Measurements from ENCODE around the gene APOBEC3H. TPM values are rescaled to one million over a fixed set of nuclear protein-coding genes. Genes with fewer than 3 reads are reported as not detected.

APOBEC3H gene
- total RNA-seq, 1 experiment from 2014 or later: not detected

GRCh38 chr22:39120983-39121382 is 23.9 kb downstream of the APOBEC3H start:
- intact Hi-C loops (cut with micrococcal nuclease; ENCODE audit: unreplicated experiment): no loop called here
- H3K9me3 ChIP-seq: no peaks in the 10 kb centered on the region
- CTCF ChIA-PET: interaction anchor here (1.6 kb wide), 1 partner anchor 15 kb away, joined by 6 read pairs; no protein-coding TSS in a partner anchor

DNA sequence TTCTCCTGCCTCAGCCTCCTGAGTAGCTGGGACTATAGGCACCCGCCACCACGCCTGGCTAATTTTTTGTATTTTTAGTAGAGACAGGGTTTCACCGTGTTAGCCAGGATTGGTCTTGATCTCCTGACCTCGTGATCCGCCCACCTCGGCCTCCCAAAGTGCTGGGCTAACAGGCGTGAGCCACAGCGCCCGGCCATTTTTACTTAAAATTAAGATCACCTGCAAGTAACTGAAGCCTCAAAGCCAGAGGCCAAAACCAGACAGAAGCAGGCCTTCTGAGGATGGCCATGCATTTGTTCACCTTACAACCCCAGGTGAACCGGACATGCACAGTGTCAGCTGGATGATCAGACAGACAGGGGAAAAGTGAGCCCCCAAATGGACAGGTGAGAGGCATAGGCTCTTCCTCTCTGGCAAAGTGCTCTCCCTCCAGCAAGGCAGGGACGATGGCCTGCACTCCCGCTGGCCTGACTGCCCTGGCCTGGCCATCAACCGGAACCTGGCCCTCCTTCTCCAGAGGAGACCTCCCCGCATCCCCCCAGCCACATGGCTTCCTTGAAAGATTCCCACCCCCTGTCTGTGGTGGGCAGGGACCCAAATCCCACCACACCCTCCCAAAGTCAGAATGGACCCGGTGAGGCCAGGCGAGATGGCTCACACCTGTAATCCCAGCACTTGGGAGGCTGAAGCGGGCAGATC is 25.9 kb downstream of the APOBEC3H start:
- H3K9me3 ChIP-seq: no peaks in the 10 kb centered on the region
- TF ChIP-seq, protein P1, sequence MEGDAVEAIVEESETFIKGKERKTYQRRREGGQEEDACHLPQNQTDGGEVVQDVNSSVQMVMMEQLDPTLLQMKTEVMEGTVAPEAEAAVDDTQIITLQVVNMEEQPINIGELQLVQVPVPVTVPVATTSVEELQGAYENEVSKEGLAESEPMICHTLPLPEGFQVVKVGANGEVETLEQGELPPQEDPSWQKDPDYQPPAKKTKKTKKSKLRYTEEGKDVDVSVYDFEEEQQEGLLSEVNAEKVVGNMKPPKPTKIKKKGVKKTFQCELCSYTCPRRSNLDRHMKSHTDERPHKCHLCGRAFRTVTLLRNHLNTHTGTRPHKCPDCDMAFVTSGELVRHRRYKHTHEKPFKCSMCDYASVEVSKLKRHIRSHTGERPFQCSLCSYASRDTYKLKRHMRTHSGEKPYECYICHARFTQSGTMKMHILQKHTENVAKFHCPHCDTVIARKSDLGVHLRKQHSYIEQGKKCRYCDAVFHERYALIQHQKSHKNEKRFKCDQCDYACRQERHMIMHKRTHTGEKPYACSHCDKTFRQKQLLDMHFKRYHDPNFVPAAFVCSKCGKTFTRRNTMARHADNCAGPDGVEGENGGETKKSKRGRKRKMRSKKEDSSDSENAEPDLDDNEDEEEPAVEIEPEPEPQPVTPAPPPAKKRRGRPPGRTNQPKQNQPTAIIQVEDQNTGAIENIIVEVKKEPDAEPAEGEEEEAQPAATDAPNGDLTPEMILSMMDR (IDR thresholded peaks at IDR 0.05; ENCODE audit: insufficient read depth in 1 of 2, low read depth in 1 of 2, low read length in 1 of 2, severe bottlenecking in 1 of 2, unreplicated experiment in 1 of 2): no peak
- CTCF ChIA-PET: interaction anchor here (0.8 to 1.5 kb wide), 2 partner anchors 254 to 354 kb away, joined by 4 to 5 read pairs; no protein-coding TSS in a partner anchor
- intact Hi-C loops (cut with micrococcal nuclease; ENCODE audit: unreplicated experiment): loop anchor here (1.0 kb wide), 1 partner anchor 116 kb away; no protein-coding TSS in a partner anchor
- no peaks in the 10 kb centered on the region for H3K4me1 ChIP-seq
- POLR2A ChIA-PET: no interaction called here
- no peak overlapping the region for H3K27ac Mint-ChIP-seq (ENCODE audit: unreplicated experiment)
- H3K36me3 ChIP-seq (ENCODE audit: control insufficient read depth, insufficient read depth, low read length): no peaks in the 10 kb centered on the region
- DNase-seq: no peak
- no TSS peak for BruUV-seq (replicated peaks)
- H3K9me3 Mint-ChIP-seq (ENCODE audit: unreplicated experiment): no peaks in the 10 kb centered on the region
- H3K4me1 Mint-ChIP-seq (ENCODE audit: low read depth, unreplicated experiment): peaks cover 2% of the 10 kb centered on the region
- no peaks in the 10 kb centered on the region for H3K36me3 Mint-ChIP-seq (ENCODE audit: insufficient read depth, unreplicated experiment)
- H3K27me3 Mint-ChIP-seq (ENCODE audit: insufficient read depth, unreplicated experiment): no peaks in the 10 kb centered on the region
- H3K27me3 ChIP-seq (replicated peaks; ENCODE audit: control insufficient read depth, insufficient read depth, low read length): no peaks in the 10 kb centered on the region
- H3K4me3 Mint-ChIP-seq (ENCODE audit: unreplicated experiment): no peak overlapping the region
- no peak overlapping the region for H3K4me3 ChIP-seq (ENCODE audit: low read depth, low read length)

More at GRCh38 chr22:39120983-39121382, 23.9 kb downstream of the APOBEC3H start:
- no peaks in the 10 kb centered on the region for H3K9me3 Mint-ChIP-seq (ENCODE audit: unreplicated experiment)
- no peaks in the 10 kb centered on the region for H3K27me3 Mint-ChIP-seq (ENCODE audit: insufficient read depth, unreplicated experiment)
- H3K27ac Mint-ChIP-seq (ENCODE audit: unreplicated experiment): no peak overlapping the region
- H3K36me3 Mint-ChIP-seq (ENCODE audit: insufficient read depth, unreplicated experiment): no peaks in the 10 kb centered on the region
- no peak overlapping the region for H3K4me3 Mint-ChIP-seq (ENCODE audit: unreplicated experiment)
- H3K27me3 ChIP-seq (replicated peaks; ENCODE audit: control insufficient read depth, insufficient read depth, low read length): no peaks in the 10 kb centered on the region
- DNase-seq: no peak
- no peak overlapping the region for H3K4me3 ChIP-seq (ENCODE audit: low read depth, low read length)
- BruUV-seq (replicated peaks): no TSS peak
- no peaks in the 10 kb centered on the region for H3K4me1 ChIP-seq
- POLR2A ChIA-PET: no interaction called here
- H3K4me1 Mint-ChIP-seq (ENCODE audit: low read depth, unreplicated experiment): peaks cover 7% of the 10 kb centered on the region
- TF ChIP-seq, protein P1 (IDR thresholded peaks at IDR 0.05; ENCODE audit: insufficient read depth in 1 of 2, low read depth in 1 of 2, low read length in 1 of 2, severe bottlenecking in 1 of 2, unreplicated experiment in 1 of 2): no peak
- H3K36me3 ChIP-seq (ENCODE audit: control insufficient read depth, insufficient read depth, low read length): no peaks in the 10 kb centered on the region

- TF ChIP-seq, protein P1 (IDR thresholded peaks at IDR 0.05; ENCODE audit: insufficient read depth in 1 of 2, low read depth in 1 of 2, low read length in 1 of 2, severe bottlenecking in 1 of 2, unreplicated experiment in 1 of 2): no peak
- Mint-ChIP-seq H3K9me3 (ENCODE audit: unreplicated experiment) (no peaks in the 10 kb centered on the region), H3K4me3 (ENCODE audit: unreplicated experiment) (no peak overlapping the region)
Measured at GRCh38 chr22:39123751-39124581, 26.9 kb downstream of the APOBEC3H start.

More at GRCh38 chr22:39123751-39124581, 26.9 kb downstream of the APOBEC3H start:
- no peaks in the 10 kb centered on the region for H3K36me3 Mint-ChIP-seq (ENCODE audit: insufficient read depth, unreplicated experiment)
- POLR2A ChIA-PET: no interaction called here
- Histone ChIP-seq H3K4me1 (peaks cover 3% of the 10 kb centered on the region; the same call in 1 of the 2 replicates), H3K36me3 (ENCODE audit: control insufficient read depth, insufficient read depth, low read length) (no peaks in the 10 kb centered on the region), H3K4me3 (ENCODE audit: low read depth, low read length) (no peak overlapping the region), H3K27me3 (replicated peaks; ENCODE audit: control insufficient read depth, insufficient read depth, low read length) (no peaks in the 10 kb centered on the region), H3K9me3 (no peaks in the 10 kb centered on the region)
- no peaks in the 10 kb centered on the region for H3K27me3 Mint-ChIP-seq (ENCODE audit: insufficient read depth, unreplicated experiment)
- H3K27ac Mint-ChIP-seq (ENCODE audit: unreplicated experiment): no peak overlapping the region
- CTCF ChIA-PET: interaction anchor here (0.6 to 1.3 kb wide), 4 partner anchors 12 to 342 kb away, joined by 3 to 5 read pairs (median 4); no protein-coding TSS in a partner anchor
- no peak for DNase-seq
- H3K4me1 Mint-ChIP-seq (ENCODE audit: low read depth, unreplicated experiment): peaks cover 5% of the 10 kb centered on the region
- no TSS peak for BruUV-seq (replicated peaks)
- intact Hi-C loops (cut with micrococcal nuclease; ENCODE audit: unreplicated experiment): no loop called here

Measured in Caco-2 (cell line).